ENCODE measurements around the gene CCDC171.

Gene CCDC171

DNA sequence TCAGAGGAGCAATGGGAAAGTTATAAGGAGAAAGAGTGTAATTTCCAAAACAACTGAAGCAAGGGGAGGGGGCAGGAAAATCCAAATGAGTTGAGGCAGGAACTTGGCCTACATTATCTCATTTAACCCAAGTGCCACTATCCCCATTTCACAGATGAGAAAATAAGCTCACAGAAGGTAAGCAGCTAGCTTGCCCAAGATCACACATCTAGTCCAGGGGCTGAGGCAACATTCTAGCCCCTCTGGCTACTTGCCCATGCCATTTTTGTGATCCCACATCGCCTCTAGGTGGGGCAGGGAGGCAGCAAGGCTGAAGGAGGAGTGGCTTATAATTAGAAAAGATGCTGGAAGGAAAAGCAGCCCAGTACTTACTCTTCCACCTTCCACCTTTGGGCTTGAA, 39.5 kb upstream of the CCDC171 start:
- Histone ChIP-seq H3K4me2 (ENCODE audit: low read length) (no peak overlapping the region; the same call in 1 of the 2 replicates), H2AFZ (ENCODE audit: low read length) (no peak overlapping the region), H3K9me2 (ENCODE audit: low read depth, low read length) (no peaks in the 10 kb centered on the region), H3K4me1 (ENCODE audit: insufficient read depth, low read length, severe bottlenecking) (peaks cover 39% of the 10 kb centered on the region), H3K27me3 (ENCODE audit: insufficient read depth, low read length) (no peaks in the 10 kb centered on the region), H3K9me3 (ENCODE audit: low read length) (no peaks in the 10 kb centered on the region), H3K27ac (ENCODE audit: low read depth, low read length, poor library complexity, severe bottlenecking) (peak overlapping the region; percentile 90), H4K20me1 (ENCODE audit: insufficient read depth, low read length) (no peaks in the 10 kb centered on the region), H3K79me2 (ENCODE audit: insufficient read depth, low read length) (peaks cover 20% of the 10 kb centered on the region), H3K9ac (ENCODE audit: low read length) (no peak overlapping the region), H3K36me3 (ENCODE audit: insufficient read depth, low read length) (peaks cover 6% of the 10 kb centered on the region; the same call in 1 of the 2 replicates), H3F3A (ENCODE audit: insufficient read depth, low read length) (no peaks in the 10 kb centered on the region), H3K4me3 (ENCODE audit: low read depth, low read length, poor library complexity, severe bottlenecking) (no peak overlapping the region)
- peak; percentile 37; the same call in 1 of the 2 replicates for TF ChIP-seq CTCF (IDR thresholded peaks at IDR 0.05; ENCODE audit: low read length)
- no peak for TF ChIP-seq EZH2 (IDR thresholded peaks at IDR 0.05; ENCODE audit: borderline replicate concordance, low read length)

DNA sequence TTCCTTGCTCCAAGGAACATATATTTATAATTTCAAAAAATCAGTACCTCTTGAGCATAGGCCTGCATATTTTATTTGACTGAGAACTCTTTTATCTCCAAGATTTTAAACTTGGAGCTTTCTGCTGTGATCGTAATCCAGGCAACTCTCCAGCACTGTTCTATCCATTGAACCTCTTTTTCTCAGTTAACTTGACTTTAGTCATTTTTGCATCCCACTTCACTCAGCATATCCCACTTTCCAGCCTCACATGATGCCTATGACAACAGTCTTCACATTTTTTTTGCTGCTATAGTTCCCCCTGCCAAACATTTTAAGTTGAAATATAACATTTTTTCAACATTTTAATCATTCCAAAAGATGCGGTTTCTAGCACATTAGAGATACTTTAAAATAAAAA, 33.0 kb upstream of the CCDC171 start:
- Histone ChIP-seq H3K4me2 (ENCODE audit: low read length) (no peak overlapping the region), H3K27me3 (ENCODE audit: insufficient read depth, low read length) (no peaks in the 10 kb centered on the region), H3K4me3 (ENCODE audit: low read depth, low read length, poor library complexity, severe bottlenecking) (no peak overlapping the region), H2AFZ (ENCODE audit: low read length) (no peak overlapping the region), H3K9me3 (ENCODE audit: low read length) (no peaks in the 10 kb centered on the region), H3K9ac (ENCODE audit: low read length) (no peak overlapping the region), H3K9me2 (ENCODE audit: low read depth, low read length) (no peaks in the 10 kb centered on the region), H3F3A (ENCODE audit: insufficient read depth, low read length) (no peaks in the 10 kb centered on the region), H4K20me1 (ENCODE audit: insufficient read depth, low read length) (no peaks in the 10 kb centered on the region), H3K27ac (ENCODE audit: low read depth, low read length, poor library complexity, severe bottlenecking) (no peak overlapping the region), H3K36me3 (ENCODE audit: insufficient read depth, low read length) (no peaks in the 10 kb centered on the region), H3K4me1 (ENCODE audit: insufficient read depth, low read length, severe bottlenecking) (no peaks in the 10 kb centered on the region), H3K79me2 (ENCODE audit: insufficient read depth, low read length) (no peaks in the 10 kb centered on the region)
- TF ChIP-seq CTCF (IDR thresholded peaks at IDR 0.05; ENCODE audit: low read length): no peak

DNA sequence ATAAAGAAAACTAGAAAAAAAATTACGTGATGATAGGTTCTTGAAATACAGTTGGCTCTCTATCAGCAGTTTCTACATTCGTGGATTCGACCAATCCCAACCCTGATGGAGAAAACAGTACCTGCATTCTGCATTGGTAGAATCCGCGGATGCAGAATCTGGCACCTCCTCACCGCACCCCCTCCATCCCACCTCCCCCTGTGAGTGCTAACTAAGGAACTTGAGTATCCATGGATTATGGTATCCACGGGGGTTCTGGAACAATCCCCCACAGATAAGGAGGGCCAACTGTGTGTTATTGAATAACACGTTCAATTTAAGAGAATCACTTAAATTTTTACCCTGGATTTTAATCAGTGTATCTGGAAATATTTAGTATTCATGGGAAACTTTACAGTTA, 31.6 kb upstream of the CCDC171 start:
- H3K4me1 ChIP-seq (ENCODE audit: insufficient read depth, low read length, severe bottlenecking): no peaks in the 10 kb centered on the region
- no peak overlapping the region for H3K9ac ChIP-seq (ENCODE audit: low read length)
- TF ChIP-seq CTCF (IDR thresholded peaks at IDR 0.05; ENCODE audit: low read length): no peak
- no peak for TF ChIP-seq EZH2 (IDR thresholded peaks at IDR 0.05; ENCODE audit: borderline replicate concordance, low read length)
- H3K27me3 ChIP-seq (ENCODE audit: insufficient read depth, low read length): no peaks in the 10 kb centered on the region
- no peak overlapping the region for H3K4me3 ChIP-seq (ENCODE audit: low read depth, low read length, poor library complexity, severe bottlenecking)
- no peaks in the 10 kb centered on the region for H3K9me2 ChIP-seq (ENCODE audit: low read depth, low read length)
- no peak overlapping the region for H3K27ac ChIP-seq (ENCODE audit: low read depth, low read length, poor library complexity, severe bottlenecking)
- H3F3A ChIP-seq (ENCODE audit: insufficient read depth, low read length): no peaks in the 10 kb centered on the region
- H3K79me2 ChIP-seq (ENCODE audit: insufficient read depth, low read length): no peaks in the 10 kb centered on the region
- no peaks in the 10 kb centered on the region for H3K36me3 ChIP-seq (ENCODE audit: insufficient read depth, low read length)
- no peaks in the 10 kb centered on the region for H4K20me1 ChIP-seq (ENCODE audit: insufficient read depth, low read length)
- H3K4me2 ChIP-seq (ENCODE audit: low read length): no peak overlapping the region
- H3K9me3 ChIP-seq (ENCODE audit: low read length): no peaks in the 10 kb centered on the region
- no peak overlapping the region for H2AFZ ChIP-seq (ENCODE audit: low read length)

Measured in OCI-LY1 (cell line).